ENCODE results near the gene PRKAB1. TPM values are rescaled to one million over a fixed set of nuclear protein-coding genes. Genes with fewer than 3 reads are reported as not detected.

PRKAB1 gene
- total and polyA plus RNA-seq, 2 experiments from 2014 or later: 35.8 to 184 TPM

- DNase-seq (ENCODE audit: low read depth in 1 of 2, low spot score in 1 of 2): peak in 1 of 2 donors; percentile 23
- no peak for TF ChIP-seq CTCF (IDR thresholded peaks at IDR 0.05; ENCODE audit: low read depth, low read length)
- Histone ChIP-seq H3K36me3 (no peaks in the 10 kb centered on the region), H3K27me3 (peaks cover 12% of the 10 kb centered on the region), H3K27ac (no peak overlapping the region), H3K4me1 (ENCODE audit: low read depth) (no peaks in the 10 kb centered on the region), H3K9me3 (ENCODE audit: low read depth) (no peaks in the 10 kb centered on the region), H3K4me3 (no peak overlapping the region)
Observed at GRCh38 chr12:119634743-119635142, 33.2 kb upstream of the PRKAB1 start.

GRCh38 chr12:119642986-119643385 is 24.9 kb upstream of the PRKAB1 start:
- DNase-seq (ENCODE audit: low read depth in 1 of 2, low spot score in 1 of 2): no peak

GRCh38 chr12:119644930-119645329 is 23.0 kb upstream of the PRKAB1 start:
- Histone ChIP-seq H3K36me3 (no peaks in the 10 kb centered on the region), H3K27me3 (no peaks in the 10 kb centered on the region), H3K9me3 (ENCODE audit: low read depth) (no peaks in the 10 kb centered on the region), H3K27ac (no peak overlapping the region), H3K4me1 (ENCODE audit: low read depth) (no peaks in the 10 kb centered on the region), H3K4me3 (no peak overlapping the region)
- no peak for TF ChIP-seq CTCF (IDR thresholded peaks at IDR 0.05; ENCODE audit: low read depth, low read length)
- no peak for DNase-seq (ENCODE audit: low read depth in 1 of 2, low spot score in 1 of 2)

More at GRCh38 chr12:119642986-119643385, 24.9 kb upstream of the PRKAB1 start:
- Histone ChIP-seq H3K27me3 (no peaks in the 10 kb centered on the region), H3K36me3 (no peaks in the 10 kb centered on the region), H3K9me3 (ENCODE audit: low read depth) (no peaks in the 10 kb centered on the region), H3K4me3 (no peak overlapping the region), H3K4me1 (ENCODE audit: low read depth) (no peaks in the 10 kb centered on the region), H3K27ac (no peak overlapping the region)
- TF ChIP-seq CTCF (IDR thresholded peaks at IDR 0.05; ENCODE audit: low read depth, low read length): peak; percentile 23

- Histone ChIP-seq H3K36me3 (no peaks in the 10 kb centered on the region), H3K27ac (no peak overlapping the region), H3K4me1 (ENCODE audit: low read depth) (no peaks in the 10 kb centered on the region), H3K27me3 (no peaks in the 10 kb centered on the region), H3K4me3 (no peak overlapping the region), H3K9me3 (ENCODE audit: low read depth) (no peaks in the 10 kb centered on the region)
- no peak for DNase-seq (ENCODE audit: low read depth in 1 of 2, low spot score in 1 of 2)
- TF ChIP-seq CTCF (IDR thresholded peaks at IDR 0.05; ENCODE audit: low read depth, low read length): no peak
Observed at GRCh38 chr12:119645535-119646059, 22.3 kb upstream of the PRKAB1 start.

GRCh38 chr12:119649202-119649808 is 18.6 kb upstream of the PRKAB1 start:
- Histone ChIP-seq H3K9me3 (ENCODE audit: low read depth) (no peaks in the 10 kb centered on the region), H3K27ac (no peak overlapping the region), H3K36me3 (no peaks in the 10 kb centered on the region), H3K4me3 (no peak overlapping the region), H3K27me3 (no peaks in the 10 kb centered on the region), H3K4me1 (ENCODE audit: low read depth) (no peaks in the 10 kb centered on the region)
- DNase-seq (ENCODE audit: low read depth in 1 of 2, low spot score in 1 of 2): peak; percentile 2 to 26
- TF ChIP-seq CTCF (IDR thresholded peaks at IDR 0.05; ENCODE audit: low read depth, low read length): peak; percentile 71
